ENCODE data around the gene GBX1. TPM values are rescaled to one million over a fixed set of nuclear protein-coding genes. Genes with fewer than 3 reads are reported as not detected.
A peak's percentile ranks its signal among the peaks of the same experiment; 100 is the strongest.

Gene GBX1
- total RNA-seq, 1 experiment from 2014 or later = not detected

DNA sequence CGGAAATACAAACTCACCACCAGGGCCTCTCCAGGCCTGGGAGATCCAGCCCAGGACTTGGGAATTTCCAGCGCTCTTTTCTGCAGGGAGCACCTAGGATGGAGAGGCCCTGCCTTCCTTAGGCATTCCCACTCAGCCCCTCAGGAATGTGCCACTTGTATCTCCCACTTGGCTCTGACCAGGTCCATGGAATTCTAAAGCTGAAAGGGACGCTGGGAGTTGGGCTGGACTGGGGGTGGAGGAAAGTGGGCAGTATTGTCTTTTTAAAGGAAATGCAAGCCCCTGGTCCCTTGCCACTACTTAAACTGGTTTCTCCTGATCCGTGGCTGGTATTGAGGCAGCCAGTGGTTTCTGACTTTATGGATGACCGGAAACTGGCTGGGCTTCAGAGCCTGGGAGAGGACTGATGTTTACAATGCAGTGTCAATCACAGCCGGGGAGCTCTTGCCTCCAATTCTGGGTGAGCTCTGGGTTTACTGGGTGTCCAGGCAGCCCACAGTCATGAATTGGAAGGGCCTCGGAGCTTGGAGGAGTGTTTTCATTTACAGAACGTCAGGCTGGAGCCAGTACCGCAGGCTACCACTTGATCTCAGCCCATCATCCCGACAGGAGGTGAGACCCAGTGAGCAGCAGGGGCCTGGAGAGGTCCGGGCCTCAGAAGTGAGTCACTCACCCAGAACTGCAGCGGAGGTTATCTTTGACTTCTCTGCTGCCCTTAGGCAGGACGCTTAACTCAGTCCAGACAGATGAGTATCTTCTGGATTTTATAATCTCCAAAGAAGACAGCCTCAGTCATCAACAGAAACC lies 53.9 kb downstream of the GBX1 start:
- H3K27me3 Mint-ChIP-seq (ENCODE audit: low read depth) = peaks cover 9% of the 10 kb centered on the region
- CTCF ChIA-PET = interaction anchor here (0.8 to 9.9 kb wide), 13 partner anchors 8 to 138 kb away, joined by 3 to 118 read pairs (median 5); partner anchors contain the start of genes ABCB8 and AGAP3
- POLR2A ChIA-PET = no interaction called here
- peak overlapping the region; percentile 80 for H3K27ac Mint-ChIP-seq
- peaks cover 34% of the 10 kb centered on the region for H3K4me1 Mint-ChIP-seq
- DNase-seq (ENCODE audit: low spot score) = peak; percentile 42
- TF ChIP-seq PRDM15 (CRISPR knock-in tag; IDR thresholded peaks at IDR 0.05) = peak; percentile 97
- no peak for TF ChIP-seq ZNF219 (CRISPR knock-in tag; IDR thresholded peaks at IDR 0.05; ENCODE audit: borderline replicate concordance)
- no peak for TF ChIP-seq ZNF317 (CRISPR knock-in tag; IDR thresholded peaks at IDR 0.05; ENCODE audit: borderline replicate concordance, low read depth)
- peaks cover under 1% of the 10 kb centered on the region for H3K36me3 Mint-ChIP-seq
- H3K9me3 Mint-ChIP-seq = no peaks in the 10 kb centered on the region
- H3K4me3 Mint-ChIP-seq = peak overlapping the region; percentile 53
- peak; percentile 10 for ATAC-seq

GRCh38 chr7:151110941-151111645 lies 56.4 kb downstream of the GBX1 start:
- Mint-ChIP-seq H3K9me3 (no peaks in the 10 kb centered on the region), H3K4me3 (no peak overlapping the region), H3K36me3 (no peaks in the 10 kb centered on the region), H3K27me3 (ENCODE audit: low read depth) (peaks cover 9% of the 10 kb centered on the region), H3K27ac (no peak overlapping the region), H3K4me1 (peaks cover 34% of the 10 kb centered on the region)
- peak; percentile 90 for TF ChIP-seq CTCF (IDR thresholded peaks at IDR 0.05)
- no peak for TF ChIP-seq PRDM15 (CRISPR knock-in tag; IDR thresholded peaks at IDR 0.05)
- no peak for TF ChIP-seq NFE2L1 (CRISPR knock-in tag; IDR thresholded peaks at IDR 0.05)
- no peak for TF ChIP-seq KAT7 (CRISPR knock-in tag; IDR thresholded peaks at IDR 0.05; ENCODE audit: borderline replicate concordance)
- ATAC-seq (peak; percentile 56), DNase-seq (ENCODE audit: low spot score) (peak; percentile 89)
- ChIA-PET CTCF (interaction anchor here (0.5 to 9.9 kb wide), 41 partner anchors 8 to 796 kb away, joined by 3 to 118 read pairs (median 4); partner anchors contain the start of genes ABCB8, ABCF2, AGAP3 and CDK5), POLR2A (interaction anchor here (1.6 kb wide), 2 partner anchors 26 to 35 kb away, joined by 4 to 5 read pairs; no protein-coding TSS in a partner anchor)

DNA sequence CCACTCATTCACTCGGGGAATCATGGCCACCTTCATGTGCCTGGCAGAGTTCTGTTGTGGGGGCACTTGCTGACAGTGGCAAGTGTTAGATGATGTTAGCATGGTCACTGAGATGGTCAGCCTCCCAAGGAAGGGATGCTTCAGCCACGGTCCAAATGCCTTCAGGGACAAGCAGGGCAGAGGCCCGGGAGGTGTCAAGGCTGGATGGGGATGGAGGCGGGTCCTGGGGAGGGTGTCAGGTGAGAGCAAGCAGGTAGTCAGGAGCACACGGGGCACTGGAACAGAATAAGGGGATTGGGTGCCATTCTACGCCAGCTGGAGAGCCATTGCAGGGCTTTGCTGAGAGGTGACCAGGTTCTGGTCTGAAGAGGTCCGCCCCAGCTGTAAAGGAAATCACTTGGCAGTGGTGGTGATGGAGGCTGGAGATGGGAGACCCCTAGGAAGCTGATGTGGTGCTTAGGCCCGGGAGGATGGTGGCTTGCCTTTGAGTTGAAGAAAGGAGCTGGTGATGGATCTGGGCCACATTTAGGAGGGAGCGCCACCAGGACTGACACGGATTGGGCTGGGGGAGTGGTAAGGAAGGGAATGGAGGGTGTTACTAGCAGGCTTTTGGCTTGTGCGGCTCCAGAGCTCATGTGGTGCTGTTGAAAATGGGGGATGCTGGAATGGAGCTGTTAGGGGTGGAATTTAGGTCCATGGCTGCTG lies 57.1 kb downstream of the GBX1 start:
- Mint-ChIP-seq H3K9me3 (no peaks in the 10 kb centered on the region), H3K4me3 (no peak overlapping the region), H3K27me3 (ENCODE audit: low read depth) (peaks cover 4% of the 10 kb centered on the region; the same call in 1 of the 2 replicates), H3K36me3 (no peaks in the 10 kb centered on the region), H3K4me1 (peaks cover 32% of the 10 kb centered on the region), H3K27ac (peak overlapping the region; percentile 23; the same call in 1 of the 2 replicates)
- no peak for ATAC-seq
- CTCF ChIA-PET = interaction anchor here (0.6 to 9.9 kb wide), 33 partner anchors 8 to 796 kb away, joined by 3 to 118 read pairs (median 5); partner anchors contain the start of genes ABCB8, ABCF2, AGAP3 and CDK5
- TF ChIP-seq PRDM15 (CRISPR knock-in tag; IDR thresholded peaks at IDR 0.05) (peak; percentile 61), ZSCAN18 (CRISPR knock-in tag; IDR thresholded peaks at IDR 0.05) (no peak)
- no peak for DNase-seq (ENCODE audit: low spot score)
- POLR2A ChIA-PET = interaction anchor here (1.6 kb wide), 2 partner anchors 25 kb away, joined by 4 to 5 read pairs; no protein-coding TSS in a partner anchor
